ENCODE measurements around the gene KRTAP4-16.
"Not testable (repeated sequence)": the region's sequence is repeated elsewhere in the genome, so short reads cannot be mapped to it uniquely, and the experiment has no call there.

The KRTAP4-16 gene

DNA sequence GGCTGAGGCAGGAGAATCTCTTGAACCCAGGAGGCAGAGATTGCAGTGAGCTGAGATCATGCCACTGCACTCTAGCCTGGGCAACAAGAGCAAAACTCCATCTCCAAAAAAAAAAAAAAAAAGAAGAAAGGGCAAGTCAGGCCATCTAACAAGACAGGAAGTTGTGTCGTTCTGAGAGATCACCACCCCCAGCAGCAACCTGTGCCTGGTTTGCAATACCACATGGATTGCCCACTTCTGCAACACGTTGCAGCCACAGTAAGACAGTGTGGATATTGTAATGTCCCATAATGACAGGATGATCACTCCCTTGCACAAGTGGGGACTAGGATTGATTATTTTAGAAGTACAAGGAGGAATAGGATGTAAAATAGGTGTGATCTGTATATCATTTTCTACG is 33.0 kb downstream of the KRTAP4-16 start:
- no peak for DNase-seq

DNA sequence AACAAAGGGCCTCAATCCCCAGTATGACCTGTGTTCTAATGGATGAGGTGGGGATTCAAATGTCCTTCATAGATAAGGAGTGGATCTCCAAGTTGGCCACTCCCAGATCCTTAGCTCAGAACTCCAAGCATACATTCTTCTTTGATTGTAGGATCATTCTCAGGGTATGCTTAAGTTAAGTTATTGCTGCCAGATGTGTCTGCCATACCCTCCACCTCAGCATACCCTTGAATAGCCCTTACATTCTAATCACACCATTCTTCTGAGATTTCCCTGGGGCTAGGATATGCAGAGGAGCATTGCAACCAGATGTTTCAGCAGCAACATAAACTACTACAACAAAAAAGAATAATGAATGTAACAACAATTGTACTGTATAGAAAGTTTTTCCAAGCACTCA is 34.7 kb downstream of the KRTAP4-16 start:
- DNase-seq = no peak

DNA sequence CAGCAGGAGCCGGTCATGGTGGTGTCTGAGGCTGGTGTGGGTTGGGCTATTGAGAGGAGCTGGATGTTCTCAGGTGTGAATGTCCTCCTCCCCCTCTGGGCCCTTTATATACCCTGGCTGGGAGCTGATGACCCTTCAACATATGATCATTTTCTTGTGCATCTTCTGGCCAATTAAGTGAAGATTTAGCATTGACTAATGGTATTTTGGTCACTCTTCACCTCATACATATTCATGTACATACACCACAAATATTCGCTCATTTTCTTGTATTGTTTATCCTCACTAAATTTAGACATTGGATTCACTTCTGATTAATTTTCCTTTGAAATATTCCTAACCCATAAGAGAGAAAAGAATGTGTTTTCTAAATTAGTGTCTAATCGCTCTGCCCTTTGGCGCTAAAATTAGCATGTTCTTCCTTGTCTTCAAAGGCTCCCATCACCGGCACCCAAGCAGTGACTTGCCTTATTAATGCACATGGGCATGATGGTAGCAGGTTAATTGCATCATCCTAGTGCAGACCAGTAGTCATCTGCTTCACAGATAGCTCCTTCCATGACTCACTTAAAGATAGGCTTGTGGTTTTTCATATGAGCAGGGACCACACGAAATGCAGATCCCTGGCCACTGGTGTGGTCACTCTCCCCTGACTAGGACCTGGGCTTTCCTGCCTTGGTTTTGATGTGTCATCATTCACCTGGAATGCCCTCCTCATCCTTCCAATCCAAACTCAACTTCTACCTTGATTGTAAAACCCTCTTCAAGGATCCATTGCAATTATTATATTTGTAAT is 36.0 kb downstream of the KRTAP4-16 start, which contains the start of gene KRTAP2-4:
KRTAP2-4 (minus strand) TSS at position 51 of the 796 bp plus-strand sequence; CDS start at position 17, 34 bp downstream.
- DNase-seq = no peak

DNA sequence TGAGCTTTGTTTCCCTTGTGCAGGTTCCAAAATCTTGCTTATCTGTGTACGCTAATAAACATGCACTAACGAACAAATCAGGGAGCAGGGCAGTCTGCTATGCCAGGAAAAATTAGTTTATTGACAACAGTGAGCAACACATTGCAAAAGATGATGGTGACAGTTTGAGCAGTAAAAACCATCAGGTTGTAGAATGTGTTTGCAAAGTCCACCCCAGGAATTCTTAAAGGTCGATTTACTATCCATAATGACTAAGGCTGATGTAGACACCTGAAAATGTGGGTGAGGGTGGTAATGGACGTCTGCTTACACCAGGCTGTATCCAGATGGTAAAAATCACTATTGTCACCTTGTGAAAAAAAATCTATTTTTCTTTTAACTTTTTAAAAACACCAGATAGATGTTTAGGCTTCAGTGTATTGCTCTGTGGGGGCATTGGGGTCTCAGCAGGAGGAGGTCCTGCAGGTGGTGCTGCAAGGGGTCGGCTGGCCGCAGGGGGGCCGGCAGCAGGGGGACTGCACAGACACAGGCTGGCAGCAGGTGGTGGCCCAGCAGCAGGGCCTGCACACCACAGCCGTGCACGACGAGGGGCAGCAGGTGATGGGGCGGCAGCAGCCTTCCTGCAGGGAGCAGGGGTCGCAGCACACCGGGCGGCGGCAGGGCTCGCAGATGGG is 36.9 kb downstream of the KRTAP4-16 start:
- not testable (repeated sequence) for DNase-seq

DNA sequence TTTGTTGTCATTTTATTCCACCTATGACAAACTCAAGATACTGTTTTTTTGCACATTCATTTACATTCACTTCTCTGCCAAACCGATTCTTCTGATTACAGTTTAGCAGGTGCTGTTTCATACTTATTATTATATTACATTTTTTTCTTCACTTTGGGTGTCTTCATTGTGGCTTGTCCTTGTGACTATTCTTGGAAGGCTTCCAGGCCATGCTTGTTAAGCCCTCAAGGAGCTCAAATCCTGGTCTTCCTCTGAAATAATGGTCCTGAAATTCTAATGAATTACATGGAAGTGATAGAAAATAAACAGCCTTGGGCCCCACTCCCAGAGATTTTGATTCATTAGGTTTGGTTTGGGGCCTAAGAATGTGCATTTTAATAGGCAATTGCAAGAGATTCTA is 37.7 kb downstream of the KRTAP4-16 start:
- no peak for DNase-seq

DNA sequence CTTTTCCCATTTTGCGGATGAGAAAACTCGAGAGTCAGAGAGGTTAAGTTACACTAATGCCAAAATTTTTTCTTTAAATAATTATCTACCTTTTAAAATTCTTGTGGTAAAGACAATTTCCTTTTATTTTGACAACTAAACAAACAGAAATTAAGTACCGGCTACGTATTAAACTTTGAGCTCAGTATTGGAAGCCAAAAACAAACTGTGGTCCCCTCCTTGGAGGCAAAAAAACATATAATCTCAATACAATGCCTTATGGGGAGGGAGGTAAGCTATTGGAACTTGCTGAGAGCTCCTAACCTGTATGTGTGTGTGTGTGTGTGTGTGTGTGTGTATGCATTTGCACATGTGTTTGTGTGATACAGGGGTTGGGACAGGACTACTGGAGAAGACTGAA is 38.6 kb downstream of the KRTAP4-16 start:
- DNase-seq = no peak

DNA sequence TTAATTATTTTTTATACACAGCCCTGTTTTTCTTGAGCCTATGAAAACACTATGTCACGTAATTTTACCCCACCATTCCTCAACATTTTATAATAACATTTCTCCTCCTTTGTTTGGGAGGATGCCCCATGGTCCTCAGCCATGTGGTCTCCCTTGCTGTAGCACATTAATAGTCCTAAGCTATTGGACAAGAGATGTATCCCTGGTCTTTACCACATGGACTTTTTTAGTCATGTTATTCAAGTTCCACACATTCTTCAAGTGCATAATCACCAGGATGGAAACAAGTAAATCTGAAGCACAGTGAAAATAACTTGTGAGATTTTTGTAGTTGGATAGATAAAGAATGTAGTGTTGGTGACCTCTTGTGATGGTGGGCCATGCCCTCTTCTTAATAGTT is 40.0 kb downstream of the KRTAP4-16 start:
- no peak for DNase-seq

DNA sequence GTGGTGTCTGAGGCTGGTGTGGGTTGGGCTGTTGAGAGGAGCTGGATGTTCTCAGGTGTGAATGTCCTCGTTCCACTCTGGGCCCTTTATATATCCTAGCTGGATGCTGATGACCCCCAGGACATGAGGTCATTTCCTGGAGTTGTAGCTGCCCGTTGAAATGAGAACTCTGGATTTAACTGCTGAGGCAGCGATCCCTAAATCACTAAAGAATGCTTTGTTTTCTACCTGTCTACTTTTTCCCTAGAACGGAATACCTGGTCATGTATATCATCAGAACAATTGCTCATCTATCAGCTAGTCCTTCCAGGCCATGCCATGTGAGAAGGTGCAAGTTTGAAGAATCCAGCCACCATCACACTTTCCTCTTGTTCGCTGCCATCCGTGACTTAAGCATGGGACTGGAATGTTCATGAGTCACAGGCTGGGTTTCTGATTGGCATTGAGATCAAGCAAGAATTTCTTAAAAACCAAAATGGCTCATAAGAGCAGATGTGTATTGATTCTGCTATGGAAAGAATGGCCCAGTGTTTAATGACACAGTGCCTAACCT is 41.9 kb downstream of the KRTAP4-16 start, which contains the start of gene KRTAP2-3:
KRTAP2-3 (minus strand) TSS at position 63 of the 553 bp plus-strand sequence. CDS start 64 bp downstream, outside the sequence.
- DNase-seq = no peak

DNA sequence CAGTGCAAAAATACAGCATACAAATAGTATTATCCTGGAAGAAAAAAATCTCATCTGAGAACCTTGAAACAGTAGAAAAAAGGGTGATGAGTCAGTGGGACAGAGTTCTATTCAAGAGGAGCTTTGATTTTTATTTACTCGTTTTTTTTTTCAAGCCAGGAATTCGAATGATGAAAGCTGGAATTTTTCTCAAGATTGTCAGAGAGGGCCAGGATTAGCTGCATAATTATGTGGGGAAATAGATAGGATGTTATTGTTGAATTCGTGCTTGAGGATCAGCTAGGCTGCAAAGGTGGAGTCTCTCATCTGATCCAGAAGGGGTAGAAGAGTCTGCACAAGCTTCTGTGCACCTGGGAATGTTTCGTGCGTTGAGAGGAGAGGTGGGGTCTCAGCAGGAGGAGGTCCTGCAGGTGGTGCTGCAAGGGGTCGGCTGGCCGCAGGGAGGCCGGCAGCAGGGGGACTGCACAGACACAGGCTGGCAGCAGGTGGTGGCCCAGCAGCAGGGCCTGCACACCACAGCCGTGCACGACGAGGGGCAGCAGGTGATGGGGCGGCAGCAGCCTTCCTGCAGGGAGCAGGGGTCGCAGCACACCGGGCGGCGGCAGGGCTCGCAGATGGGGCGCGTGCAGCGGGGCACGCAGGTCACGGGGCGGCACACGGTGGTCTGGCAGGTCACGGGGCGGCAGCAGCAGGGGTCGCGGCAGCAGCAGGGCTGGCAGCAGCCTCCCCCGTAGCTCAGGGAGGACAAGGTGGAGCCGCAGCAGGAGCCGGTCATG is 42.5 kb downstream of the KRTAP4-16 start:
- DNase-seq = not testable (repeated sequence)

DNA sequence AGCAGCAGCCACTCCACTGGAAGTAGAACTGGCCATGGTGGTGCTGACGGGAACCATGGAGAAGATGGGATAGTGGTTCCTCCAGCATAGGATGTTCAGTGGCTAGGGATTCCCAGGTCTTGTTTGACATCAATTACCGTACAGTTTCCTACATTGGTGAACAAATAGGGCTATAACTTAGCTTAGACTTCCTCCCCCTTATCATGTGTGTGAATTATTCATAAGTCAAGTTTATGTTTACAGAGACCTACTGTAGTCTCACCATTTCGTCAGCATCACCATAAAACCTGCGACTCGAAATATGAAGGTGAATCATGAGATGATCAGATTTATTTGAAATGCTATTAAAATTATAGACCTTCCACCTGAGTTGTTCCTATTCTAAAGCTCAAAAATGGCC is 43.3 kb downstream of the KRTAP4-16 start:
- DNase-seq = no peak

DNA sequence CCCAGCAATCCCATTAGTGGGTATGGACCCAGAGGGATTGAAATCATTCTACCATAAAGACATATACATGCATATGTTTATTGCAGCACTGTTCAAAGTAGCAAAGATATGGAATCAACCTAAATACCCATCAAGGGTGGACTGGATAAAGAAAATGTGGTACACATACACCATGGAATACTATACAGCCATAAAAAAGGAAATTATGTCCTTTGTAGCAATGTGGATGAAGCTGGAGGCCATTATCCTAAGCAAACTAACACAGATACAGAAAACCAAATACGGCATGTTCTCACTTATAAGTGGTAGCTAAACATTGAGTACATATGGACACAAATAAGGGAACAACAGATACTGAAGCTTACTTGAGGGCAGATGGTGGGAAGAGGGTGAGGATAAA is 44.5 kb downstream of the KRTAP4-16 start:
- no peak for DNase-seq

DNA sequence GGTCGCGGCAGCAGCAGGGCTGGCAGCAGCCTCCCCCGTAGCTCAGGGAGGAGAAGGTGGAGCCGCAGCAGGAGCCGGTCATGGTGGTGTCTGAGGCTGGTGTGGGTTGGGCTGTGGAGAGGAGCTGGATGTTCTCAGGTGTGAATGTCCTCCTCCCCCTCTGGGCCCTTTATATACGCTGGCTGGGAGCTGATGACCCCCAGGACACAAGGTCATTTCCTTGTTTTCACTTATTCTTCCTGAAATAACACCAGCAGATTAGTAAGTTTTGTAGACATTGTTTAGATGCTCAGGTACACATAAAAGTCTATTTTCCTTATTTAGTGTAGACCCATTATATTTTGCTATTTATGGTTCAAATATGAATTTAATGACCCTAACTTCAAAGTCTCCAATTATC is 46.9 kb downstream of the KRTAP4-16 start, which contains the start of gene KRTAP2-2:
KRTAP2-2 (minus strand) TSS at position 101 of the 400 bp plus-strand sequence; CDS start at position 82, 19 bp downstream.
- not testable (repeated sequence) for DNase-seq

DNA sequence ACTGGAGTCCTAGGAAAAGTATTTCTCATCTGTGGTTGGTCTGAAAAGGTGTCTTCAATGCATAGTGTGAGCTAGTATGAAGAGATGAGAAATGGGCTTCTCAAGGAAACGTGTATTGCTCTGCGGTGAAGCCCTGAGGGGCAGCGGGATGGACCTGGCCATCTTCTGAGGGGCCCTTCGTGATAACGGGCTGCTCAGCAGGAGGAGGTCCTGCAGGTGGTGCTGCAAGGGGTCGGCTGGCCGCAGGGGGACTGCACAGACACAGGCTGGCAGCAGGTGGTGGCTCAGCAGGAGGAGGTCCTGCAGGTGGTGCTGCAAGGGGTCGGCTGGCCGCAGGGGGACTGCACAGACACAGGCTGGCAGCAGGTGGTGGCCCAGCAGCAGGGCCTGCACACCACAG is 47.5 kb downstream of the KRTAP4-16 start:
- DNase-seq = not testable (repeated sequence)

DNA sequence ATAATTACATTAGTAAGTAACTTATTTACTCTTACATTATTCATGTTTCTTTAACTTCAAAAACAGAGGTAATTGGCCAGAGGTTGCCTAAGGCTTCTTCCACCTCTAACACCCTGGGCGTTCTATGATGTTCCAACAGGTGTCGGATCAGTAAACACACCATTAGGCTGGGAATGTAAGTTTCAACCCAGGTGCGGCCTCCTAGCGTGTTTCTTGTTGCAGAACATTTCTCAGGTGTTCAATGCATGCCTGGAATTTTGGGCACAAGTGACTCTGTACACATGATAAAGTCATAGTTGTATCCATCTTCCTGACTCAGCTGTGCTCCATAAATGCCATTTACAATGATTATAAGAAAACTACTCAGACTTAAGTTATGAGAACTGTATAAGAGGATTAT is 48.0 kb downstream of the KRTAP4-16 start:
- DNase-seq = no peak

DNA sequence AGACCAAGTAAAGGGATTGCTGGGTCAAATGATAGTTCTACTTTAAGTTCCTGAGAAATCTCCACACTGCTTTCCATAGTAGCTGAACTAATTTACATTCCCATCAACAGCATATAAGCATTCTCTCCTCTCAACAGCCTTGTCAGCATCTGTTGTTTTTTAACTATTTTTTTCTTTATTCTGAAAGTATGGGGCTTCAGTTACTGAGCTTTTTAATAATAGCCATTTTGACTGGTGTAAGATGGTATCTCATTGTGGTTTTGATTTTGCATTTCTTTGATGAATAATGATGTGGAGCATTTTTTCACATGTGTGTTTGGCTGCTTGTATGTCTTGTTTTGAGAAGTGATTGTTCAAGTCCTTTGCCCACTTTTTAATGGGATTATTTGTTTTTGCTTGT is 49.4 kb downstream of the KRTAP4-16 start:
- DNase-seq = no peak

Data from activated T-cell treated with anti-CD3 and anti-CD28 coated beads, Interleukin-2, amount 50 U/mL, for 48 hours (primary cell).